Psoas muscle (tissue), 8 donors: Measurements from ENCODE around the gene NEK7. TPM values are rescaled to one million over a fixed set of nuclear protein-coding genes. Genes with fewer than 3 reads are reported as not detected.

Experiments
- ATAC-seq, 4 donors: fragments of 200-7000 bp; cut with Tn5 transposase; one replicate each; pipeline ENCODE4 v1.9.1; 2020; ENCODE audit warnings: moderate library complexity in 3 of 4, mild to moderate bottlenecking in 2 of 4
- DNase-seq, 2 donors: peaks; one replicate each; pipeline ENCODE4 v3.0.0-alpha.2; 2020
- H3K27ac ChIP-seq: fragments of 200-600 bp; one replicate; pipeline ENCODE4 v1.8.0; 2022
- H3K27me3 ChIP-seq, 3 donors: fragments of 200-600 bp in 1 of 3; one replicate each; pipeline versions ENCODE4 v1.6.1 to v1.8.0; 2013 to 2022; ENCODE audit warnings: low read length in 2 of 3, mild to moderate bottlenecking in 2 of 3, moderate library complexity in 1 of 3; ENCODE audit not compliant: insufficient read depth in 3 of 3
- H3K36me3 ChIP-seq, 2 donors: fragments of 200-600 bp in 1 of 2; one replicate each; pipeline versions ENCODE4 v1.6.1 to v1.8.0; 2013 to 2022; ENCODE audit warnings: low read depth in 1 of 2, mild to moderate bottlenecking in 1 of 2, moderate library complexity in 1 of 2; ENCODE audit not compliant: insufficient read depth in 1 of 2
- H3K4me1 ChIP-seq: fragments of 200-600 bp; one replicate; pipeline ENCODE4 v1.8.0; 2022
- H3K4me3 ChIP-seq: fragments of 200-600 bp; one replicate; pipeline ENCODE4 v1.8.0; 2022; ENCODE audit warnings: mild to moderate bottlenecking
- H3K9me3 ChIP-seq: fragments of 200-600 bp; one replicate; pipeline ENCODE4 v1.8.0; 2022
- WGBS, 3 donors: extraction: QIAGEN DNeasy Blood & Tissue Kit; methylation state at CpG; one replicate each; pipeline versions ENCODE4 v1.1.6 to v1.1.7; 2013; 5-methylcytosine and 5-hydroxymethylcytosine counted together
- intact Hi-C, 2 donors: fragments of 100-400 bp; cut with DNase I; formaldehyde crosslinking; loops; one replicate each; pipeline versions ENCODE4 v1.11.0 to v1.14.2; 2022
- polyA plus RNA-seq, 3 donors: library from polyadenylated mRNA; stranded (reverse); fragments of 200-250 nt; gene quantifications; one replicate each; pipeline ENCODE4 v1.2.3, GENCODE V29; 2013
- total RNA-seq, 4 donors: library from RNA; stranded (reverse); fragmentation: NEBNext Ultra II Directional in 2 of 4; extraction: Animal tissue kit (Norgen Biotek cat#: 25700) in 2 of 4; gene quantifications; one replicate each; pipeline versions ENCODE4 v1.2.1 to v1.2.4, GENCODE V29; 2021 to 2023
- TF ChIP-seq, protein P1 (sequence below): fragments of 200-600 bp; IDR thresholded peaks from one replicate; pipeline ENCODE4 v1.8.0; 2022; ENCODE audit warnings: antibody characterized with exemption
- donor health status: healthy with polysubstance abuse.
- donor health status: DM: no; HTN: no; CAD: no; lungs with moderate emphysema.
- donor health status: Bipolar disorder and iron deficiency.
- donor health status: healthy.
- donor health status: DM: yes; HTN: yes; CAD: no.
- donor health status: DM: no; HTN: no; CAD: no.
- donor health status: DM: no; HTN: no; CAD: no.
- donor health status: DM: yes; HTN: yes; CAD: no.

Gene NEK7
- total and polyA plus RNA-seq, 7 donors, result 10.1 to 88.2 (median 61.3) TPM

DNA sequence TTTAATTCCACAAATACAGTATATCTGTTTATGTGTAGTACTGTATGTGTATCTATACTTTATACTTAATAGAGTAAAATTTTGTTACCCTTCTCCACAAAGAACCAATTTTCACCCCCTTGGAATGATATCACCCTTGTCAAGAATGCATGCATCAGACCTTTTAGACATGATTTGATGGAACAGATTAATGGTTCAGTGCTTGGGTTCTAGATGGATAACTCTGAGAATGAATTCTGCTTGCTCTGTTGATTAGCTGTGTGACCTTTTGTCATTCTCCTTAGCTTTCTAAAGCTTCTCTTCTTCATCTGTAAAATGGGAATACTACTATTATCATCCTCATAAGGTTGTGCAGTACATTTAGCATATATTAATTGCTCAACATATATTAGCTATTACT is 105.1 kb downstream of the NEK7 start:
- TF ChIP-seq, protein P1, sequence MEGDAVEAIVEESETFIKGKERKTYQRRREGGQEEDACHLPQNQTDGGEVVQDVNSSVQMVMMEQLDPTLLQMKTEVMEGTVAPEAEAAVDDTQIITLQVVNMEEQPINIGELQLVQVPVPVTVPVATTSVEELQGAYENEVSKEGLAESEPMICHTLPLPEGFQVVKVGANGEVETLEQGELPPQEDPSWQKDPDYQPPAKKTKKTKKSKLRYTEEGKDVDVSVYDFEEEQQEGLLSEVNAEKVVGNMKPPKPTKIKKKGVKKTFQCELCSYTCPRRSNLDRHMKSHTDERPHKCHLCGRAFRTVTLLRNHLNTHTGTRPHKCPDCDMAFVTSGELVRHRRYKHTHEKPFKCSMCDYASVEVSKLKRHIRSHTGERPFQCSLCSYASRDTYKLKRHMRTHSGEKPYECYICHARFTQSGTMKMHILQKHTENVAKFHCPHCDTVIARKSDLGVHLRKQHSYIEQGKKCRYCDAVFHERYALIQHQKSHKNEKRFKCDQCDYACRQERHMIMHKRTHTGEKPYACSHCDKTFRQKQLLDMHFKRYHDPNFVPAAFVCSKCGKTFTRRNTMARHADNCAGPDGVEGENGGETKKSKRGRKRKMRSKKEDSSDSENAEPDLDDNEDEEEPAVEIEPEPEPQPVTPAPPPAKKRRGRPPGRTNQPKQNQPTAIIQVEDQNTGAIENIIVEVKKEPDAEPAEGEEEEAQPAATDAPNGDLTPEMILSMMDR, result no peak
- intact Hi-C loops, result loop anchor here in 1 of 2 donors (10.0 kb wide), 1 partner anchor 97 kb away; no protein-coding TSS in a partner anchor
- Histone ChIP-seq H3K4me1 (peaks cover 10% of the 10 kb centered on the region), H3K9me3 (no peaks in the 10 kb centered on the region), H3K36me3 (peaks cover 0 to 9% of the 10 kb centered on the region in 2 donors), H3K4me3 (no peak overlapping the region), H3K27me3 (no peaks in the 10 kb centered on the region), H3K27ac (no peak overlapping the region)
- ATAC-seq (no peak), DNase-seq (no peak)

DNA sequence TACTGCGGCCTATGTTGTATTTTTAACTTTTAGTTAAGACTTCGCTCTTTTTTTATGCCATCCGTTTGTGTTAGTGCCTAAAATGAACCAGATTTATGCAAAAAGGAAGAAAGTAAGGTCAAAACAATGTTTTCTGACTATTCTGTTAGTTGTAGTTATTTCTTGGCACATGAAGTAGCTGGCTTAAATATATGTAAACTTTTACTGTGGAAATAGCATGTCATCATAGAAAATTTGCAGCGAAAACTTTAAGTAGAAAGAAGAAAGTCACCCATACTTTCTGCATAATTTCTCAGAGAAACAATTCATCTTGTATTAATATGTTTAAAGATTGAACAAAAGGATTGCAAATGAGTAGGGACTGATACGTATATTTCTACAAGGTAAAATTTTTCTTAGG is 106.4 kb downstream of the NEK7 start:
- TF ChIP-seq, protein P1, result no peak
- Histone ChIP-seq H3K36me3 (peaks cover 0 to 9% of the 10 kb centered on the region in 2 donors), H3K4me1 (peaks cover 10% of the 10 kb centered on the region), H3K27ac (no peak overlapping the region), H3K27me3 (no peaks in the 10 kb centered on the region), H3K4me3 (no peak overlapping the region), H3K9me3 (no peaks in the 10 kb centered on the region)
- 96 to 97% (median 96%) methylated on average over 5 of the region's 5 CpGs for WGBS, 3 donors
- intact Hi-C loops, result loop anchor here in 1 of 2 donors (10.0 kb wide), 1 partner anchor 98 kb away; no protein-coding TSS in a partner anchor
- DNase-seq (no peak), ATAC-seq (no peak)

DNA sequence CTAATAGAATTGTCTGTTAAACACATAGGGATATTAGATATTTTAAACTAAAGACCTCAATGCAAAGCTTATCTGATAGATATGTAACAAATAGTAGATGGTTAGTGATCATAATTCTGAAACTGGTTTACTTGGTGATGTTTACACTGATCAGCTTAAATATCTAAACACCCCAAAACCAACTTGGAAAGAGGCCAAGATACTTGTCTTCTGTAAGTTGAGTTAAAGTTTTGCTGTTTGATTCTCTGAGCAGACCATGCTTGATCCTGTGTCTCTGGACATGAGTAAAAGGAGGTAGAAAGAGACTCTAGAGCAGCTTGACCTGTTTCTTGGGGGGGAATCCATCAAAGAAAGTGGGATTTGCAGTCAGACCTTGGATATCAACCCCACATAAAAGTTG is 107.5 kb downstream of the NEK7 start:
- TF ChIP-seq, protein P1, result no peak
- intact Hi-C loops, result loop anchor here in 1 of 2 donors (10.0 kb wide), 1 partner anchor 99 kb away; no protein-coding TSS in a partner anchor
- H3K9me3 ChIP-seq, result no peaks in the 10 kb centered on the region
- no peak for DNase-seq
- peaks cover 0 to 9% of the 10 kb centered on the region in 2 donors for H3K36me3 ChIP-seq
- no peaks in the 10 kb centered on the region for H3K27me3 ChIP-seq
- no peak overlapping the region for H3K27ac ChIP-seq
- ATAC-seq, result no peak
- no peak overlapping the region for H3K4me3 ChIP-seq
- H3K4me1 ChIP-seq, result peaks cover 10% of the 10 kb centered on the region

DNA sequence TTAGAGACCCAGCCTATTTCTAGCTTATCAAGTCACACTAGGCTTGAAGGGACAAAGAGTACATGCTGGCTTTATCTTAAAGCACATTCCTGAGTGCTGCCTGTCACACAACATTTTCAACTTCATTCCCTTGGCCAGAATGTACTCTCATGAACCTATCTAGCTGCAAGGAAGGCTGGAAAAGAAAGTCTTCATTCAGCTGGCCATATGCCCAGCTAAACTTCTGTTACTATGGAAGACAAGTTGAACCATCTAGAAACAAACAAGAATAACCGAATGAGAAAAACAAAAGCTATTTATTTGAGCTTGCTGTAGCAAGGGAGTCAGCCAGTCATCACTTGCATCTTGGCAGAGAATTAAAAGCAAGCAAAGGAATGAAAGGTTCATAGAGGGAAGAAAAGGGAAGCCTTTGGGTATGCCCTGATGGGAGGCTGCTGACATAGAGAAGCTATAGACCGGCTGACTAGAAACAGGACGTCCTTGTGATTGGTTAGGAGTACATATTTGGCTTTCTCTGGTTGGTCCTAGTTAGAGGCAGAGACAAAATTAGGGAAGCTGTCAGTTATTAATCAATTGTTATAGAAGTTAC is 108.4 kb downstream of the NEK7 start:
- TF ChIP-seq, protein P1, result no peak
- Histone ChIP-seq H3K4me1 (peaks cover 10% of the 10 kb centered on the region), H3K9me3 (no peaks in the 10 kb centered on the region), H3K36me3 (peaks cover 0 to 9% of the 10 kb centered on the region in 2 donors), H3K4me3 (no peak overlapping the region), H3K27me3 (no peaks in the 10 kb centered on the region), H3K27ac (no peak overlapping the region)
- 78 to 88% (median 79%) methylated on average over 3 of the region's 3 CpGs for WGBS, 3 donors
- peak in 2 of 4 donors; percentile 55 to 63 for ATAC-seq
- DNase-seq, result no peak
- intact Hi-C loops, result loop anchor here in 1 of 2 donors (10.0 kb wide), 1 partner anchor 100 kb away; no protein-coding TSS in a partner anchor

DNA sequence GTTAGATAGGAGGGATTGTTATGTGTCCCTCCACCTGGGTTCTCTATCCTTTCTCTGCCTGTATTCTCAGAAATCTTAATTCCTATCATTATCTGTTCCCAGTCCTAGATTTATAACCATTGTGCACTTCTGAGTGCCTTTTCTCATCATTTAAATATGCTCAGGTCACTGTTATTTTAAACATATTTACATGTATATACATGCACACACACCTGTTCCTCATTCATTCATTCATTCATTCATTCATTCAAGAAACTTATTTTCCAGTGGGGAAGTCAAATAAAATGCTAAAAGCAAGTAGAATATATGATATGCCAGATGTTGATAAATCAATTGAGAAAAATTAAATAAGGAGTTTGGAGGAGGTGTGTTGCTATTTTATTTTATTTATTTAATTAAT is 110.3 kb downstream of the NEK7 start:
- DNase-seq, result no peak
- H3K36me3 ChIP-seq, result peaks cover 0 to 9% of the 10 kb centered on the region in 2 donors
- H3K4me1 ChIP-seq, result peaks cover 5% of the 10 kb centered on the region
- intact Hi-C loops, result loop anchor here in 1 of 2 donors (10.0 kb wide), 1 partner anchor 102 kb away; no protein-coding TSS in a partner anchor
- no peak overlapping the region for H3K27ac ChIP-seq
- H3K9me3 ChIP-seq, result no peaks in the 10 kb centered on the region
- no peak overlapping the region for H3K4me3 ChIP-seq
- TF ChIP-seq, protein P1, result no peak
- H3K27me3 ChIP-seq, result no peaks in the 10 kb centered on the region
- no peak for ATAC-seq
